Tibial nerve (tissue), 4 donors: ENCODE data around the gene SERPINH1. TPM values are rescaled to one million over a fixed set of nuclear protein-coding genes. Genes with fewer than 3 reads are reported as not detected.

Experiments
- DNase-seq, 2 donors: peaks; one replicate each; pipeline ENCODE4 v3.0.0-alpha.2; 2019; ENCODE audit warnings: low spot score in 2 of 2
- H3K27ac ChIP-seq, 4 donors: fragments of 200-600 bp; sonication (generic) in 3 of 4; one replicate each; pipeline ENCODE4 v1.5.1; 2017 to 2019; ENCODE audit warnings: mild to moderate bottlenecking in 1 of 4
- H3K27me3 ChIP-seq, 2 donors: fragments of 200-600 bp; sonication (generic) in 1 of 2; one replicate each; pipeline versions ENCODE4 v1.5.1 to v1.6.0; 2017 to 2019
- H3K36me3 ChIP-seq, 3 donors: fragments of 200-600 bp; sonication (generic); one replicate each; pipeline ENCODE4 v1.5.1; 2018 to 2019
- H3K4me1 ChIP-seq, 4 donors: fragments of 200-600 bp; sonication (generic) in 3 of 4; one replicate each; pipeline ENCODE4 v1.5.1; 2017 to 2019
- H3K4me3 ChIP-seq, 4 donors: fragments of 200-600 bp; sonication (generic) in 3 of 4; one replicate each; pipeline ENCODE4 v1.5.1; 2017 to 2019; ENCODE audit warnings: mild to moderate bottlenecking in 1 of 4, moderate library complexity in 1 of 4
- H3K9me3 ChIP-seq, 4 donors: fragments of 200-600 bp; sonication (generic) in 3 of 4; one replicate each; pipeline ENCODE4 v1.5.1; 2017 to 2019
- EP300 ChIP-seq, 2 donors: sonication (generic); formaldehyde crosslinking; IDR thresholded peaks; one replicate each; pipeline ENCODE4 v1.6.1; 2017; ENCODE audit warnings: antibody characterized with exemption in 2 of 2, mild to moderate bottlenecking in 1 of 2
- POLR2A ChIP-seq, 2 donors: fragments of 450-650 bp; IDR thresholded peaks; one replicate each; pipeline ENCODE4 v1.6.1; 2017; ENCODE audit warnings: antibody characterized with exemption in 2 of 2, mild to moderate bottlenecking in 2 of 2, moderate library complexity in 2 of 2
- WGBS, 2 donors: methylation state at CpG; one replicate each; pipeline ENCODE4 v1.1.5; 2018; 5-methylcytosine and 5-hydroxymethylcytosine counted together
- total RNA-seq, 4 donors: library from RNA; depleted of rRNA; stranded (reverse); fragments of >200 nt; gene quantifications; one replicate each; pipeline ENCODE4 v1.1.0, GENCODE V29; 2016
- TF ChIP-seq, protein P1 (sequence below), 5 experiments: fragments of 200-600 bp in 3 of 5; fragments of 450-650 bp in 2 of 5; sonication (generic) in 3 of 5; IDR thresholded peaks; one replicate each; pipeline ENCODE4 v1.5.1; 2016 to 2019; ENCODE audit warnings: antibody characterized with exemption in 5 of 5, mild to moderate bottlenecking in 3 of 5, moderate library complexity in 2 of 5

Gene SERPINH1
- total RNA-seq, 4 donors from 2014 or later = 151 to 358 (median 184) TPM

DNA sequence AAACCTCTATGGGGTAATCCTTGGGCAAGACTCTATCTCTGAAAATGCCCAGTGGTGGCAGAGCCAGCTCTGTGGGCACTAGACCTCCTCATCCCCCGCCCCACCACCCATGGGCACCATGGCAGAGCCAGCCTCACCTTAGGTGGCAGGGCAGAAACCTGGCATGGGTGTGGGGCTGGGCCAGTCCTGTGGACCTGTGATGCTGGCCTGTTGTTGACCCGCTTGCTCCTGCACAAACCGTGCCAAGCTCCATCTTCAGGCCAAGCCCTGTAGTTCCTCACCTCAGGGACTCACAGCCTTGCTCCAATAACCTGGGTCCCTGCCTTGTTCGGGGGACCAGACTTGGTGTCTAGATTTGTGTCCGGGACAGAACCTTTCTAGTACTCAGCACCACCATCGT lies 8.9 kb upstream of the SERPINH1 start:
- H3K36me3 ChIP-seq = no peaks in the 10 kb centered on the region
- no peaks in the 10 kb centered on the region for H3K27me3 ChIP-seq
- peak overlapping the region in 3 of 4 donors; percentile 58 to 99 (median 88) for H3K27ac ChIP-seq
- TF ChIP-seq, protein P1, sequence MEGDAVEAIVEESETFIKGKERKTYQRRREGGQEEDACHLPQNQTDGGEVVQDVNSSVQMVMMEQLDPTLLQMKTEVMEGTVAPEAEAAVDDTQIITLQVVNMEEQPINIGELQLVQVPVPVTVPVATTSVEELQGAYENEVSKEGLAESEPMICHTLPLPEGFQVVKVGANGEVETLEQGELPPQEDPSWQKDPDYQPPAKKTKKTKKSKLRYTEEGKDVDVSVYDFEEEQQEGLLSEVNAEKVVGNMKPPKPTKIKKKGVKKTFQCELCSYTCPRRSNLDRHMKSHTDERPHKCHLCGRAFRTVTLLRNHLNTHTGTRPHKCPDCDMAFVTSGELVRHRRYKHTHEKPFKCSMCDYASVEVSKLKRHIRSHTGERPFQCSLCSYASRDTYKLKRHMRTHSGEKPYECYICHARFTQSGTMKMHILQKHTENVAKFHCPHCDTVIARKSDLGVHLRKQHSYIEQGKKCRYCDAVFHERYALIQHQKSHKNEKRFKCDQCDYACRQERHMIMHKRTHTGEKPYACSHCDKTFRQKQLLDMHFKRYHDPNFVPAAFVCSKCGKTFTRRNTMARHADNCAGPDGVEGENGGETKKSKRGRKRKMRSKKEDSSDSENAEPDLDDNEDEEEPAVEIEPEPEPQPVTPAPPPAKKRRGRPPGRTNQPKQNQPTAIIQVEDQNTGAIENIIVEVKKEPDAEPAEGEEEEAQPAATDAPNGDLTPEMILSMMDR (IDR thresholded peaks at IDR 0.05) = no peak
- TF ChIP-seq POLR2A (IDR thresholded peaks at IDR 0.05) = no peak
- no peak for TF ChIP-seq EP300 (IDR thresholded peaks at IDR 0.05)
- H3K4me3 ChIP-seq = no peak overlapping the region
- 78 to 84% methylated on average over 4 to 6 of the region's 6 CpGs for WGBS, 2 donors
- no peaks in the 10 kb centered on the region for H3K9me3 ChIP-seq
- peaks cover 0 to 54% (median 30%) of the 10 kb centered on the region in 4 donors for H3K4me1 ChIP-seq
- no peak for DNase-seq

DNA sequence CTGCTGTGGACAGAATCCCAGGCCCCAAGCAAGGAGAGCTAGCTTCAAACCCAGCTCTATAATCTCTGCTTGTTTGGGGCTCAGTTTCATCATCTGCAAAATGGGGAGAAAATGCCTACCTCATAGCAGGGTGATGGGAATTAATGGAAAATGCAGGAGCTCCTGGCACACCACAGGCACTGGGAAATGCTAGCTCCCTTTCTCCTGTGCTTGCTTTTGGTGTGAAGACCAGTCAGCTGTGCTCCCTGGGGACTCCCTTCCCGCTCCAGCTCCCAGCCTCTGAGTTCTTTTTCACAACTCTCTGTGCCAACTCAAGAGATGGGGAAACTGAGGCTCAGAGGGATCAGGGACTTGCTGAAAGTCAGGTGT lies 8.2 kb upstream of the SERPINH1 start:
- TF ChIP-seq, protein P1 (IDR thresholded peaks at IDR 0.05) = no peak
- TF ChIP-seq EP300 (IDR thresholded peaks at IDR 0.05) (no peak), POLR2A (IDR thresholded peaks at IDR 0.05) (no peak)
- Histone ChIP-seq H3K36me3 (no peaks in the 10 kb centered on the region), H3K27ac (peak overlapping the region in 3 of 4 donors; percentile 58 to 99 (median 88)), H3K4me3 (no peak overlapping the region), H3K4me1 (peaks cover 0 to 59% (median 36%) of the 10 kb centered on the region in 4 donors), H3K9me3 (no peaks in the 10 kb centered on the region), H3K27me3 (no peaks in the 10 kb centered on the region)
- 19 to 50% methylated on average over 1 of the region's 1 CpG for WGBS, 2 donors
- DNase-seq = peak in 1 of 2 donors; percentile 26

DNA sequence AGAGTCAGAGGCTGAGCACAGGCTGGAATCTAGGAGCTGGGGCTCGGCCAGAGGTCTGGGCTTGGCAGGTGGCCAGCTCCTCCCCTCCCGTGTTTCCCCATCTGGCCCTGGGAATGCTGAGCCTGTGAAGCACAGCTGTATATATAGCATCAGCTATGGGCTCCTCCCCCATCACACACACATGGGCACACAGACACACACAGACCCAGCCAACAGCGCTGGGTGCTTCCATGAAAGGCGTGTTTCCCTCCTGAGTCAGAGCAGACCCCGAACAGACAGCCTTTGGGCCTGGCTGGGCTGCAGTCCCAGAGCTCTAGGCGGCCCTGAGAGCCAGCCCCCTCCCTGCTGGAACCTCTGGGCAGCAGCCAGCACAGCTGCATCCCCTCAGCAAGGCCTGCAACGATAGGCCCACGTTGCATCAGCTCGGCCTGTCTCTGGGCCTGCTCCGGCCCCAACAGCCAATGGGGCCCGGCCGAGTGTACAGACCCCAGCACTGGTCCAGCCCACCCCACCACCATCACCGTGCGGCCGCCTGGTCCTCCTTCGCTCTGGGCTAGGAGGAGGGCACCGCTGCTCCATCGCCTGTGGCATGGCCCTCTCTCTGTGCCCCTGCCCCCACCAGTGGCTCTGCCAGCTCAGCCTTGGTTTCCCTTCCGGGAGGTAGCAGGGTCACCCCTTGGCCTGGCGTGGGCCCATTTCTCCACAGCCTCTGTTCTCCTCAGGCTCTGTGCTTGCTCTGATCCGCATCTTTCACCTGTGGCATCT lies 7.6 kb upstream of the SERPINH1 start:
- WGBS, 2 donors = 17 to 44% methylated on average over 9 to 18 of the region's 21 CpGs
- Histone ChIP-seq H3K27me3 (no peaks in the 10 kb centered on the region), H3K4me3 (peak overlapping the region in 1 of 4 donors; percentile 43), H3K27ac (peak overlapping the region; percentile 58 to 99 (median 80)), H3K9me3 (no peaks in the 10 kb centered on the region), H3K4me1 (peaks cover 0 to 65% (median 41%) of the 10 kb centered on the region in 4 donors), H3K36me3 (no peaks in the 10 kb centered on the region)
- peak; percentile 66 to 76 for DNase-seq
- TF ChIP-seq EP300 (IDR thresholded peaks at IDR 0.05) = peak in 1 of 2 donors; percentile 90
- peak in 1 of 2 donors; percentile 68 for TF ChIP-seq POLR2A (IDR thresholded peaks at IDR 0.05)
- TF ChIP-seq, protein P1 (IDR thresholded peaks at IDR 0.05) = no peak

DNA sequence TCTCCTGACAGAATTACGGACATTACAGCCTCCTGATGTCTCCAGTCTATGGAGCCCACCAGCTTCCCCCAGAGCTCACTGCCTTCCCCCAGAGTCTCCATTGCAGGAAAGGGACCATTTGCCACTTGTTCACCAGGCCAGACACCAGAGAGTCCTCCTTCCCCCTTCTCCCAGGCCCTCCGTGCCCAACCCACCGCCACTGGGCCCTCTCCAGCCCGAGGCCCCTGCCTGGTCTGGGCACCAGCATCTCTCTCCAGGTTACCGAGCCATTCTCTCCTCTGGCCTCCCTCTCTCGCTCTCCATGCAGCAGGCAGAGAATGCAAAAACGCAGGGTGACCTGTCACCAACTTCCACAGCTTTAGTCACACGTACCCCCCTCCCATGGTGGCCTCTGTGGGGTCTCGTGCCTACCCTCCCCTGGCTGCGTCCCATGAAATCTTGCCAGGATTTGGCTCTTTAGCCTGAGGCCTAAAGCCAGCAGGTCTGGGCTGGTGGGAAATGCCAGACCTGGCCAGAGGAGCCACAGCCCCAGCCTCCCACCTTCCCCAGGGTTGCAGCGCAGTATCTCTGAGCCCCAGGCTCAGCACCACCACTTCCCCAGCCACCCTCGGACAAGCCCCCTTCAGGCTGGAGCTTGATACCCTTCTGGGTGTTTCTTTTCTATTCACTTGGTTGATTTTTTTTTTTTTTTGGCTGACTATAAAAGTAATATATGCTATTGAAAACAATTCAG lies 6.8 kb upstream of the SERPINH1 start:
- TF ChIP-seq, protein P1 (IDR thresholded peaks at IDR 0.05) = no peak
- no peak for TF ChIP-seq EP300 (IDR thresholded peaks at IDR 0.05)
- Histone ChIP-seq H3K4me1 (peaks cover 0 to 73% (median 47%) of the 10 kb centered on the region in 4 donors), H3K4me3 (peak overlapping the region in 1 of 4 donors; percentile 43), H3K36me3 (no peaks in the 10 kb centered on the region), H3K27me3 (no peaks in the 10 kb centered on the region), H3K9me3 (no peaks in the 10 kb centered on the region), H3K27ac (peak overlapping the region; percentile 58 to 99 (median 80))
- DNase-seq = no peak
- 78 to 80% methylated on average over 12 of the region's 12 CpGs for WGBS, 2 donors

DNA sequence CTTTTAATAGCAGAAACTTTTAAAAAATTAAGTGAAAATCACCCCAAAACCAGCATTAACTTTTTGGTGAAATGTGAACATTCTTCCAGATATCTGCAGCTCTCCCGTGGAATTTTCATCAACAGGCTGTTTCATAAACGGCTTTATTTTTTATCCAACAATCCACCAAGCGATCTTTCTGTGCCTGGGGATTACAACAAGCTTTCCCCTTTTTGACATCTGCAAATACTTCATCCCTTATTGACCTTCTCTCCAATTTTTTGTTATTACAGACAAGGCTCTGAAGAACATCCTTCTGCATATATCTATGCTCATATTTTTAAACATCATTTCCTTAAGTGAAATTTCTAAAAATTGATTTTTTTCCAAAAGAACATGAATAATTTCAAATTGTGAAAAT lies 5.8 kb upstream of the SERPINH1 start:
- peak overlapping the region in 3 of 4 donors; percentile 82 to 99 (median 95) for H3K27ac ChIP-seq
- no peak for DNase-seq
- H3K27me3 ChIP-seq = no peaks in the 10 kb centered on the region
- H3K36me3 ChIP-seq = no peaks in the 10 kb centered on the region
- H3K9me3 ChIP-seq = no peaks in the 10 kb centered on the region
- TF ChIP-seq POLR2A (IDR thresholded peaks at IDR 0.05) = no peak
- TF ChIP-seq EP300 (IDR thresholded peaks at IDR 0.05) = no peak
- no peak overlapping the region for H3K4me3 ChIP-seq
- H3K4me1 ChIP-seq = peaks cover 0 to 83% (median 50%) of the 10 kb centered on the region in 4 donors
- WGBS, 2 donors = 42 to 45% methylated on average over 3 of the region's 3 CpGs
